Tibial artery (tissue), 4 donors: ENCODE data around the gene PDIK1L.

Experiments
- DNase-seq, 2 donors: peaks; one replicate each; pipeline ENCODE4 v3.0.0-alpha.2; 2019
- H3K27ac ChIP-seq, 2 donors: fragments of 200-600 bp; sonication (generic) in 1 of 2; 1 replicate in 1 of 2; 2 replicates in 1 of 2; pipeline ENCODE4 v1.5.1; 2018 to 2019; ENCODE audit warnings: mild to moderate bottlenecking in 1 of 2
- H3K27me3 ChIP-seq, 2 donors: fragments of 200-600 bp; sonication (generic) in 1 of 2; one replicate each; pipeline versions ENCODE4 v1.5.1 to v1.6.0; 2016 to 2019
- H3K36me3 ChIP-seq, 3 donors: fragments of 200-600 bp; sonication (generic) in 2 of 3; one replicate each; pipeline ENCODE4 v1.5.1; 2016 to 2019; ENCODE audit warnings: mild to moderate bottlenecking in 2 of 3
- H3K4me1 ChIP-seq, 4 donors: fragments of 200-600 bp; sonication (generic) in 2 of 4; 1 replicate in 3 of 4; 2 replicates in 1 of 4; pipeline ENCODE4 v1.5.1; 2016 to 2019
- H3K4me3 ChIP-seq, 2 donors: fragments of 200-600 bp; sonication (generic) in 1 of 2; 1 replicate in 1 of 2; 2 replicates in 1 of 2; pipeline ENCODE4 v1.5.1; 2018 to 2019; ENCODE audit warnings: mild to moderate bottlenecking in 2 of 2
- H3K9me3 ChIP-seq, 3 donors: fragments of 200-600 bp; sonication (generic) in 1 of 3; one replicate each; pipeline ENCODE4 v1.5.1; 2016 to 2019
- CTCF ChIP-seq, 2 experiments: fragments of 200-600 bp in 1 of 2; fragments of 450-650 bp in 1 of 2; IDR thresholded peaks; one replicate each; pipeline ENCODE4 v1.5.1; 2017 to 2019; ENCODE audit warnings: antibody characterized with exemption in 2 of 2, mild to moderate bottlenecking in 1 of 2, moderate library complexity in 1 of 2
- intact Hi-C: fragments of 100-400 bp; cut with DNase I; formaldehyde crosslinking; loops from one replicate; pipeline ENCODE4 v1.15.0; 2023; ENCODE audit warnings: low total_unique reads

PDIK1L gene

GRCh38 chr1:26069941-26070295 is 41.7 kb upstream of the PDIK1L start:
- Histone ChIP-seq H3K36me3 (no peaks in the 10 kb centered on the region), H3K27me3 (peaks cover 0 to 52% of the 10 kb centered on the region in 2 donors), H3K9me3 (no peaks in the 10 kb centered on the region), H3K4me3 (no peak overlapping the region), H3K27ac (no peak overlapping the region), H3K4me1 (no peaks in the 10 kb centered on the region)
- TF ChIP-seq CTCF (IDR thresholded peaks at IDR 0.05), result no peak
- intact Hi-C loops, result no loop called here
- DNase-seq, result no peak

GRCh38 chr1:26070296-26070962 is 41.2 kb upstream of the PDIK1L start:
- Histone ChIP-seq H3K4me3 (no peak overlapping the region), H3K27me3 (peaks cover 0 to 53% of the 10 kb centered on the region in 2 donors), H3K36me3 (no peaks in the 10 kb centered on the region), H3K27ac (no peak overlapping the region), H3K4me1 (no peaks in the 10 kb centered on the region), H3K9me3 (no peaks in the 10 kb centered on the region)
- DNase-seq, result no peak
- TF ChIP-seq CTCF (IDR thresholded peaks at IDR 0.05), result no peak
- intact Hi-C loops, result no loop called here

GRCh38 chr1:26070963-26071342 is 40.7 kb upstream of the PDIK1L start:
- Histone ChIP-seq H3K4me3 (no peak overlapping the region), H3K9me3 (no peaks in the 10 kb centered on the region), H3K36me3 (no peaks in the 10 kb centered on the region), H3K4me1 (no peaks in the 10 kb centered on the region), H3K27me3 (peaks cover 0 to 54% of the 10 kb centered on the region in 2 donors), H3K27ac (no peak overlapping the region)
- intact Hi-C loops, result no loop called here
- no peak for DNase-seq
- TF ChIP-seq CTCF (IDR thresholded peaks at IDR 0.05), result no peak

- no peaks in the 10 kb centered on the region for H3K4me1 ChIP-seq
- H3K4me3 ChIP-seq, result no peak overlapping the region
- H3K9me3 ChIP-seq, result no peaks in the 10 kb centered on the region
- DNase-seq, result no peak
- H3K27ac ChIP-seq, result no peak overlapping the region
- no peak for TF ChIP-seq CTCF (IDR thresholded peaks at IDR 0.05)
- H3K36me3 ChIP-seq, result no peaks in the 10 kb centered on the region
- peaks cover 0 to 55% of the 10 kb centered on the region in 2 donors for H3K27me3 ChIP-seq
- intact Hi-C loops, result no loop called here
These were observed 39.3 kb upstream of the PDIK1L start for GRCh38 chr1:26072305-26072704.

- H3K9me3 ChIP-seq, result no peaks in the 10 kb centered on the region
- peaks cover 0 to 50% of the 10 kb centered on the region in 2 donors for H3K27me3 ChIP-seq
- H3K27ac ChIP-seq, result no peak overlapping the region
- intact Hi-C loops, result no loop called here
- DNase-seq, result no peak
- H3K36me3 ChIP-seq, result no peaks in the 10 kb centered on the region
- no peaks in the 10 kb centered on the region for H3K4me1 ChIP-seq
- no peak for TF ChIP-seq CTCF (IDR thresholded peaks at IDR 0.05)
- H3K4me3 ChIP-seq, result no peak overlapping the region
These were observed 36.0 kb upstream of the PDIK1L start for GRCh38 chr1:26075421-26076144.
